Measurements from ENCODE around the gene GLS. TPM values are rescaled to one million over a fixed set of nuclear protein-coding genes. Genes with fewer than 3 reads are reported as not detected.
"Not testable (repeated sequence)": the region's sequence is repeated elsewhere in the genome, so short reads cannot be mapped to it uniquely, and the experiment has no call there.

The GLS gene
- polyA plus RNA-seq, 3 donors from 2014 or later = 20.5 to 37.8 (median 29.7) TPM

DNA sequence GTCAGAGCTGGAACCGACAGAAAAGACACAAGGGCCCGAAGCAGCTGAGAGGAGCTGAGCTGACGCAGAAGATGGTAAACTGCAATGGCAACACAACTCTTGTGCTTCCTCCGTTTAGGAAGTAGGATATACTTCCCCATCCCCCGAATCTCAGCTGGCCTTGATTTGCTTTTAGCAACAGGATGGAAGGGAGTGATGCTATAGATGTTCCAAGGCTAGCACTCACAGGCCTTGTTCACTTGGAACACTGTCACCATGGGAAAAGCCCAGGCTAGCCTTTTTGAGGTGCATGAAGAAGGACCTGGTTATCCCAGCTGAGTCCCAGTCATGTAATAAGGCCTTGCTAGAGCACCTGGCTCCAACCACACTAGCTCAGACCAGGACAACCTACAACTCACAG lies 107.3 kb downstream of the GLS start:
- Mint-ChIP-seq H3K4me3 (no peak overlapping the region), H3K27me3 (ENCODE audit: low read depth in 3 of 3) (peaks cover 0 to 3% (median 2%) of the 10 kb centered on the region in 3 donors), H3K27ac (peak overlapping the region in 2 of 6 donors; percentile 57 to 69), H3K4me1 (peaks cover 5 to 9% of the 10 kb centered on the region in 2 donors), H3K36me3 (peaks cover 23 to 75% (median 24%) of the 10 kb centered on the region in 3 donors), H3K9me3 (no peaks in the 10 kb centered on the region)
- DNase-seq = no peak

DNA sequence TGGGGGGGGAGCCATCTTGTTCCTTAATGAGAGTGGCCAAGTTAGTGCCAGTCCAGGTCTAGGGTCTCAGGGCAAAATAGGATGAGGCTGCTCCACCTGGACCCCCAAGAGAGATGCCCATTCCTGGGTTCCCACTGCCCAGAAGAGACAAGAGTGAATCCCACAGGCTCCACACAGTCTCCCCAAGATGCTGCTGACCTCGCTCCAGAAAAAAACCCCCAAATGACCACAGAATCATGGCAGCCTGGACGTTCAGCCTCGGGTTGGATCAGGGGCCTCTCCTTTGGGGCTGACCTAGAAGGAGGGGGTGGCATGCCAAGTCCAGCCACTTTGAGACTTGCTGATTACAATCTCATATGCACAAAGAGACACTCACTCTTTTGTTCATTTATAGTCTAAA lies 108.3 kb downstream of the GLS start:
- H3K9me3 Mint-ChIP-seq = no peaks in the 10 kb centered on the region
- no peak for DNase-seq
- peaks cover 0 to 4% (median 2%) of the 10 kb centered on the region in 3 donors for H3K27me3 Mint-ChIP-seq (ENCODE audit: low read depth in 3 of 3)
- H3K4me1 Mint-ChIP-seq = peaks cover 8 to 9% of the 10 kb centered on the region in 2 donors
- no peak overlapping the region for H3K27ac Mint-ChIP-seq
- no peak overlapping the region for H3K4me3 Mint-ChIP-seq
- peaks cover 26 to 77% (median 31%) of the 10 kb centered on the region in 3 donors for H3K36me3 Mint-ChIP-seq

DNA sequence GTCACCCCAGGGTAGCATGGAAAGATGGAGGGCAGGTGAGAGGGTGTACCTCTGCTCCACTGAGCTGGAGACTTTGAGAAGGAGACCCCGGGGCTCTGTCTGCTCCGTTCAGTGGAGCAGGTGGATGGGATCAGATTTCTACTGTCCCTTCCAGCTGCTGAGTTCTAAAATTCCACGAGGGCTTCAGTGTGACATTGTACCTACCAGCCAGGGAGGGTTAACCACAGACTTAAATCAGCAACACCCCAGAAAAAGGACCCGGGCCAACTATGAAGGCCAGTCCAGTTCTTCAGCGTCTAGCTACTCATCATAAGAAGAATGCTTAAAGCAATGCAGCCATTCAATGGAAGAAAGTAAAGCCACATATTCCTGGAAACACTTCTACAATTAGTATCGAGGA lies 109.5 kb downstream of the GLS start:
- Mint-ChIP-seq H3K9me3 (no peaks in the 10 kb centered on the region), H3K27ac (peak overlapping the region in 1 of 6 donors; percentile 7), H3K4me1 (peaks cover 4 to 9% of the 10 kb centered on the region in 2 donors), H3K4me3 (no peak overlapping the region), H3K36me3 (peaks cover 26 to 75% (median 30%) of the 10 kb centered on the region in 3 donors), H3K27me3 (ENCODE audit: low read depth in 3 of 3) (peaks cover 0 to 9% (median 2%) of the 10 kb centered on the region in 3 donors)
- no peak for DNase-seq

DNA sequence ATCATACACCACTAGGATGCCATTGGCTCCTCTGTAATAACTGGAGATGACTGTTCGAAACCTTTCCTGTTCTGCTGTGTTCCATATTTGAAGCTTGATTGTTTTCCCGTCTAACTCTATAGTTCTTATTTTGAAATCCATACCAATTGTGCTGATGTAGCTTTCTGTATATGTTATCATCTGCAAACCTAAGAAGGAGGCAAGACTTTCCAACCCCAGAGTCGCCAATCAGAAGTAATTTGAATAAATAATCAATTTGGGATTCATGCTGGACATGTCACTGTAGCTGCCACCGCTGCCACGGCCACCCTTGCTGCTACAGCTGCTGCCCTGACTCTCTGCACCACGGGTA lies 112.6 kb downstream of the GLS start:
- no peak for DNase-seq
- no peak overlapping the region for H3K4me3 Mint-ChIP-seq
- no peaks in the 10 kb centered on the region for H3K9me3 Mint-ChIP-seq
- H3K4me1 Mint-ChIP-seq = peaks cover 9 to 12% of the 10 kb centered on the region in 2 donors
- H3K36me3 Mint-ChIP-seq = peaks cover 43 to 81% (median 57%) of the 10 kb centered on the region in 3 donors
- H3K27ac Mint-ChIP-seq = peak overlapping the region in 1 of 6 donors; percentile 20
- peaks cover 0 to 6% (median 0%) of the 10 kb centered on the region in 3 donors for H3K27me3 Mint-ChIP-seq (ENCODE audit: low read depth in 3 of 3)

DNA sequence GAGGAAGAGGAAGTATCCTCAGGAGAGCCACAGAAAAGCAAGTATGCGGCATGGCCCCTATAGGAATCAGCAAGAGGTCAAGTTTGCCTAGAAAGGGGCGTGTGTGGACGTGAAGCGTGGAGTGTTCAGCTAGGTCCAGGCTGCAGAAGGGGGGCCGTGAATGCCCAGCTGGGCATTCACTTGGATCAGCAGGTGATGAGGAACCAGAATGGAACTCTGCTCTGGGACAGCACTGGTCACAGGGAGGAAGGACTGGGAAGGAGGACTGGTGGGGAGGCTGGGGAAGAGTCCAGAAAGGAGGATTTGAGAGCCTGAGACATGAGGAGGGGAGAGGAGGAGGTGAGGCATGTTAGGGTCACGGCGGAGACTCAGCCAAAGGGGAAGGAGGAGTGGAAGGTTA lies 113.5 kb downstream of the GLS start:
- Mint-ChIP-seq H3K27me3 (ENCODE audit: low read depth in 3 of 3) (peaks cover 0 to 6% (median 0%) of the 10 kb centered on the region in 3 donors), H3K4me1 (peaks cover 9 to 17% of the 10 kb centered on the region in 2 donors), H3K27ac (peak overlapping the region in 3 of 6 donors; percentile 10 to 72 (median 12)), H3K36me3 (peaks cover 46 to 78% (median 60%) of the 10 kb centered on the region in 3 donors), H3K4me3 (no peak overlapping the region), H3K9me3 (no peaks in the 10 kb centered on the region)
- DNase-seq = no peak

DNA sequence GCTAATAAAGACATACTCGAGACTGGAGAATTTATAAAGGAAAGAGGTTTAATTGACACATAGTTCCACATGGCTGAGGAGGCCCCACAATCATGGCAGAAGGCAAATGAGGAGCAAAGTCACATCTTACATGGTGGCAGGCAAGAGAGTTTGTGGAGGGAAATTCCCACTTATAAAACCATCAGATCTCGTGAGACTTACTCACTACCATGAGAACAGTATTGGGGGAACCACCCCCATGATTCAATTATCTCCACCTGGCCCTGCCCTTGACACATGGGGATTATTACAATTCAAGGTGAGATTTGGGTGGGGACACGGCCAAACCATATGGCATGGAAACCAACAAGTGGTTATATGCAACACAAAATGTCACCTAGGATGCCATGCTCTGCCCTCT lies 114.7 kb downstream of the GLS start:
- peaks cover 13 to 25% of the 10 kb centered on the region in 2 donors for H3K4me1 Mint-ChIP-seq
- H3K27ac Mint-ChIP-seq = peak overlapping the region in 5 of 6 donors; percentile 6 to 66 (median 34)
- H3K27me3 Mint-ChIP-seq (ENCODE audit: low read depth in 3 of 3); DNase-seq; H3K4me3 Mint-ChIP-seq; H3K9me3 Mint-ChIP-seq: not testable (repeated sequence)
- H3K36me3 Mint-ChIP-seq = peaks cover 57 to 81% (median 62%) of the 10 kb centered on the region in 3 donors

DNA sequence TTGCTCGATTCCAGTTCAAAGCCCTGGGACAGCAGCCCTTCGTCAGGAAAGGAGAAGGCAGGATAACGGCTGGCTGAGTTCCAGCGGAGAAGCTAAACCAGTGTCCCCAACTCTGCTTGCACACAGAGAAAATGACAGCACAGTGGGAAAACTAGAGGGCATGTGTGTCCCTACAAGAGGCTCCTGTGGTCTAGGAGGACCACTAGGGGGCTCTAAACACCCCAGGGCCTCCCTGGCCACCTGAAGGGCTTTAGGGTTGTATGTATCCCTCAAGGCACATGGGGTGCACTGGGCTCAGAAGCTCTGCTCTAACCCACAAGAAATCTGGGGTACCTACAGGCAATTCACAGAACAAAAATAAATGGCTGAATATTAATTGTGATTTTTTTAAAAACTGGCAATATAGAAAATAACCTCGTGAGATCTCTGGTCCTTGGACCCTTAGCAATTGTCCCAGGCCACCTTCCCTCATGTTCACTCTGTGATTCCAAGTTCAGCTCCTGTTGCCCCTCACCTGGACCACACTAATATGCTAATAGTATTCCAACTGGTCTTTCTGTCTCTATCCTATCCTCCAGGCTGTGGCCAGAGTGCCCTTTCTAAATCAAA lies 115.8 kb downstream of the GLS start:
- peak in 2 of 3 donors; percentile 43 to 49 for DNase-seq
- Mint-ChIP-seq H3K36me3 (peaks cover 57 to 82% (median 69%) of the 10 kb centered on the region in 3 donors), H3K27me3 (ENCODE audit: low read depth in 3 of 3) (peaks cover 0 to 8% (median 0%) of the 10 kb centered on the region in 3 donors), H3K9me3 (no peaks in the 10 kb centered on the region), H3K4me1 (peaks cover 13 to 30% of the 10 kb centered on the region in 2 donors), H3K4me3 (no peak overlapping the region), H3K27ac (peak overlapping the region in 5 of 6 donors; percentile 4 to 55 (median 34))

DNA sequence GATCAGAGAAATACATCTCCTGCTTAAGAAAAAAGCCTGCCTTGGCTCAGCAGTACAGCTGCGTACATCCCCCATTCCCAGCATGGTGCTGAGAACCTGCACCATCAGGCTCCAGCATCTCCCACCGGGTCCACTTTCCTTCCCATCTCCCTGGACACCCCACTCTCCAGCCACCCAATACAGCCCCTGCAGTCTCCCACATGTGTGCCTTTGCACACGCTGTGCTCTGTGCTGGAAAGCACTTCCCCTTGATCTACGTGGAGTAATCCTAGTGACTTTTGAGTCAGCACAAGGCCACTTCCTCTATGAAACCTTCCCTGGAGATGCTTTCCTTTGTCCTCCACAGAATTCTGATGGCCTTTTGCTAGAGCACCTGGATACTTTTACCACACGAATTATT lies 116.3 kb downstream of the GLS start:
- H3K27ac Mint-ChIP-seq = peak overlapping the region in 5 of 6 donors; percentile 29 to 65 (median 46)
- no peaks in the 10 kb centered on the region for H3K9me3 Mint-ChIP-seq
- peaks cover 57 to 84% (median 68%) of the 10 kb centered on the region in 3 donors for H3K36me3 Mint-ChIP-seq
- no peak overlapping the region for H3K4me3 Mint-ChIP-seq
- no peak for DNase-seq
- peaks cover 13 to 31% of the 10 kb centered on the region in 2 donors for H3K4me1 Mint-ChIP-seq
- peaks cover 0 to 8% (median 0%) of the 10 kb centered on the region in 3 donors for H3K27me3 Mint-ChIP-seq (ENCODE audit: low read depth in 3 of 3)

DNA sequence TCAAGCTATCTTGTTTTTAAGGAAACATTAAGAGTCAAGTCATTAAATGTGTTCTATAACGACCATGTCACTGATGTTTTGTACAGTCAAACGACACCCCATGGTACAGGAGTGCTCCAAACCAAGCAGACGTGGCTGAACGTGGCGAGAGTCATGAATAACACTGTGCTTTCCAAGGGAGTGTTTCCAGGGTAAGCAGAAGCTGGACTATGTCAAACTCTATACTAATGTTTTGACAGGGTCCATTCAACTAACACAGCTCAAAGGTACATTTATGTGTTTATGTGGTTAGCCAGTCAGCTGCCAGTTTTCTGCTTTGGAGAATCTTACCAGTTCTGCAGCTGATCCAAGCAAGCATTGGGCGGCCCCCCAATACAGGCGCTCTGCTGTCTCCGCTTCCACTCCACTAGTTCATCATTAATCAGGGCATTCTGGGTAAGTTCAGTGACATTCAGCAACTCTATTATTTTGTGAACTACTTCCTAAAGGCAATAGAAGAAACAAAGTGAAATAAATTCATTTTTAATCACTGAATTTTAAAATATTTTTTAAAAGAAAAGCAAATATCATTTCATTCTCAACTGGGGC lies 117.0 kb downstream of the GLS start:
- Mint-ChIP-seq H3K36me3 (peaks cover 61 to 86% (median 66%) of the 10 kb centered on the region in 3 donors), H3K4me1 (peaks cover 13 to 37% of the 10 kb centered on the region in 2 donors), H3K4me3 (no peak overlapping the region), H3K9me3 (no peaks in the 10 kb centered on the region), H3K27ac (peak overlapping the region in 3 of 6 donors; percentile 4 to 30 (median 29)), H3K27me3 (ENCODE audit: low read depth in 3 of 3) (peaks cover 0 to 8% (median 0%) of the 10 kb centered on the region in 3 donors)
- no peak for DNase-seq

DNA sequence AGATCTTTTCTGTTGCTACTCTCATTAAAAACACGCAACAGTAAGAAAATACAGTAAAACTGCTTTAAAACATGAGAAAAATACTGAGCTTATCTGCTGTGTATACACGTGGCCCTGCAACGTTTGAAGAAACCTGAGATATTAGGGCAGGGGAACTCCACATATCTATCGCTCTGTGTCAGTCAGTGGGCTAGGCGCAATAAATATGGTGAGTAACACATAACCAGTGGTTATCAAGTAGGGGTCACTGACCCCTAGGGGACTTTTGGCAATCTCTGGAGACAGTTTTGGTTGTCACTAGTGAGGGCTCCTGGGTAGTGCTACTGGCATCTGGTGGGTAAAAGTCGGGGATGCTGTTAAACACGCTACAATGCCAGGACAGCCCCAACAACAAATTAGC lies 118.4 kb downstream of the GLS start:
- H3K9me3 Mint-ChIP-seq = no peaks in the 10 kb centered on the region
- peaks cover 0 to 7% (median 0%) of the 10 kb centered on the region in 3 donors for H3K27me3 Mint-ChIP-seq (ENCODE audit: low read depth in 3 of 3)
- DNase-seq = peak in 2 of 3 donors; percentile 12 to 21
- H3K27ac Mint-ChIP-seq = peak overlapping the region; percentile 24 to 66 (median 50)
- H3K4me1 Mint-ChIP-seq = peaks cover 11 to 44% of the 10 kb centered on the region in 2 donors
- H3K4me3 Mint-ChIP-seq = no peak overlapping the region
- peaks cover 63 to 88% (median 65%) of the 10 kb centered on the region in 3 donors for H3K36me3 Mint-ChIP-seq

DNA sequence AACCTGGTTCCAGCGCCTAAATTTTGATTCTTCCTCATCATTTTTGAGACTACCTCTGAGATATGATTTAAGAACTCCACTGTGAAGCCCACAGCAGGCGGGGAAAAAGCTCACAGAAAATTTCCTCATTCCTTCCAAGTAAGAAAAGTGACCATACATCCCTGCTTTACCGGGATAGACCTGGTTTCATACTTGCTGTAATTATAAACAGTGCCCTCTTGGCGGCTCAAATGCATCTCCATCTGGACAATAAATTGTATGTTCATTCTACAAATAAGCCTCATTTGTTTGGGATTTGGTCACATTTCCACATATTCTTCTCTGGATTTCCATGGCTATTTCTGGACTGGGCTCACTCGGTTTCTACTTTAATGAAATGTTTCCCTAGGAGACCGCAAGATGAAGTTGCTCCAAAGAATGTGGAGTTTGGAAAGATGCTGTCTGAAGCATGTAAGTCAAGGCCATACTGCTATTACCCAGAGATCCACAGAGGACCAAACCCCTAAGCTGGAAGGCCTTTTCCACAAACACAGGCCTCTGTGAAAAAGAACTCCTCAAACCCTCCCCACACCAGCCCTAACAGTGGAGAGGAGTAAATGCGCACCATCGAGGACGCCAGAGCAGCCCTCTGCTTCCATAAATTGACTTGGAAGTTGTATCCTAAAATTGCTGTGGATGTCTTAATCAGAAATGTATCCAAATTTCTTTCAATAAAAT lies 119.5 kb downstream of the GLS start:
- Mint-ChIP-seq H3K27me3 (ENCODE audit: low read depth in 3 of 3) (peaks cover 0 to 2% (median 0%) of the 10 kb centered on the region in 3 donors), H3K27ac (peak overlapping the region in 5 of 6 donors; percentile 27 to 57 (median 45)), H3K9me3 (no peaks in the 10 kb centered on the region), H3K36me3 (peaks cover 67 to 92% (median 69%) of the 10 kb centered on the region in 3 donors), H3K4me3 (no peak overlapping the region), H3K4me1 (peaks cover 12 to 53% of the 10 kb centered on the region in 2 donors)
- no peak for DNase-seq

DNA sequence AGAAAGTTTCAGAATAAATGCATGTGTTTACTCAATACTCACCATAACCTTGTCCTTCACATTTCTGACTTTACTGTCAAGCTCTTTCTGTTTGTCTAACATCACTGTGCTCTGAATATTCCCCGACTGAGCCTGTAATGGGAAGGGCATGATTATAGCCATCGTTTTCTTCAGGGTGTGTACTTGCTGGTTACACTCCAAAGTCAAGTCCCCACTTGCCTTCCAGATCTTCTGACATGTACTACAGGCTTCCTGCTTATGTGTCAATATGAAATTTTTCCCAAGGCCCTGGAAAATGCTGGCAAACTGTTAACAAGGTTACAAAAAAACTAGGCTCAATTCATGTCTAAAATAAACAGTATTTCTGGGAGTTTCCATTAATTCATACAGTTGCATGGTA lies 120.4 kb downstream of the GLS start:
- H3K4me3 Mint-ChIP-seq = no peak overlapping the region
- peak overlapping the region in 5 of 6 donors; percentile 27 to 82 (median 50) for H3K27ac Mint-ChIP-seq
- peaks cover 61 to 84% (median 66%) of the 10 kb centered on the region in 3 donors for H3K36me3 Mint-ChIP-seq
- peaks cover 0 to 2% (median 0%) of the 10 kb centered on the region in 3 donors for H3K27me3 Mint-ChIP-seq (ENCODE audit: low read depth in 3 of 3)
- DNase-seq = no peak
- H3K9me3 Mint-ChIP-seq = no peaks in the 10 kb centered on the region
- peaks cover 9 to 51% of the 10 kb centered on the region in 2 donors for H3K4me1 Mint-ChIP-seq

DNA sequence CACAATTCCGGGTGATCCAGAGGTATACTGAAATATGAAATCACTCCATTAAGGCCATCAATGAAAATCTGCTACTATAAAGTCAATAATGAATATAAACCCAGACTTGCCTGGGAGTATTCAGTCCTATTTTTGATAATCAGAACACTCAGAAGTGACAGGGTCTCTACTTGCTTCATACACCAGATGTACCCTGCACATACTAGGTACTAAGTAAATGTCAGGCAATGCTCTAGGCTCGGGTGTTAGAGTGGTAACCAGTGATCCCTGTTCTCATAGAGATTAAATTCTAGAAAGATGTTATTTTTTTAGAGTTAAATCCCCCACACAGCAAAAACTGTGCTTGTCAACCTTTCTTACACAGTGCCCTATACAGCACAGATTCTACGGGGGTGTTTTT lies 121.0 kb downstream of the GLS start:
- Mint-ChIP-seq H3K36me3 (peaks cover 56 to 84% (median 65%) of the 10 kb centered on the region in 3 donors), H3K27ac (peak overlapping the region in 1 of 6 donors; percentile 51), H3K9me3 (no peaks in the 10 kb centered on the region), H3K4me1 (peaks cover 9 to 51% of the 10 kb centered on the region in 2 donors), H3K4me3 (no peak overlapping the region), H3K27me3 (ENCODE audit: low read depth in 3 of 3) (peaks cover 0 to 2% (median 0%) of the 10 kb centered on the region in 3 donors)
- DNase-seq = no peak

Measured in immature natural killer cell (primary cell).